ENCODE measurements around the gene SYNGR1.

SYNGR1 gene

GRCh38 chr22:39426380-39427043 lies 76.7 kb downstream of the SYNGR1 start:
- H3K79me2 ChIP-seq, result no peaks in the 10 kb centered on the region
- no peaks in the 10 kb centered on the region for H3K27me3 ChIP-seq (ENCODE audit: control insufficient read depth, insufficient read depth, low read length)
- no peak overlapping the region for H2AFZ ChIP-seq
- H3K9ac ChIP-seq, result no peak overlapping the region
- TF ChIP-seq CTCF (IDR thresholded peaks at IDR 0.05), result no peak
- no peak overlapping the region for H3K4me3 ChIP-seq (ENCODE audit: low read depth, low read length)
- H3K9me3 ChIP-seq (ENCODE audit: control insufficient read depth, low read length), result no peaks in the 10 kb centered on the region
- H3K4me1 ChIP-seq, result no peaks in the 10 kb centered on the region
- no peaks in the 10 kb centered on the region for H3K36me3 ChIP-seq (ENCODE audit: control insufficient read depth, insufficient read depth, low read length)
- H3K27ac ChIP-seq, result no peak overlapping the region
- no peak overlapping the region for H3K4me2 ChIP-seq (ENCODE audit: low read length)

GRCh38 chr22:39427751-39428596 lies 78.2 kb downstream of the SYNGR1 start:
- no peaks in the 10 kb centered on the region for H3K4me1 ChIP-seq
- H3K4me2 ChIP-seq (ENCODE audit: low read length), result no peak overlapping the region
- H2AFZ ChIP-seq, result no peak overlapping the region
- no peaks in the 10 kb centered on the region for H3K27me3 ChIP-seq (ENCODE audit: control insufficient read depth, insufficient read depth, low read length)
- no peak overlapping the region for H3K27ac ChIP-seq
- no peaks in the 10 kb centered on the region for H3K9me3 ChIP-seq (ENCODE audit: control insufficient read depth, low read length)
- no peak overlapping the region for H3K9ac ChIP-seq
- TF ChIP-seq CTCF (IDR thresholded peaks at IDR 0.05), result no peak
- H3K4me3 ChIP-seq (ENCODE audit: low read depth, low read length), result no peak overlapping the region
- no peaks in the 10 kb centered on the region for H3K79me2 ChIP-seq
- H3K36me3 ChIP-seq (ENCODE audit: control insufficient read depth, insufficient read depth, low read length), result no peaks in the 10 kb centered on the region

- H3K36me3 ChIP-seq (ENCODE audit: control insufficient read depth, insufficient read depth, low read length), result no peaks in the 10 kb centered on the region
- no peak overlapping the region for H3K9ac ChIP-seq
- H3K27me3 ChIP-seq (ENCODE audit: control insufficient read depth, insufficient read depth, low read length), result no peaks in the 10 kb centered on the region
- H3K27ac ChIP-seq, result no peak overlapping the region
- H3K4me2 ChIP-seq (ENCODE audit: low read length), result no peak overlapping the region
- no peak overlapping the region for H2AFZ ChIP-seq
- H3K9me3 ChIP-seq (ENCODE audit: control insufficient read depth, low read length), result no peaks in the 10 kb centered on the region
- no peak for TF ChIP-seq CTCF (IDR thresholded peaks at IDR 0.05)
- no peaks in the 10 kb centered on the region for H3K79me2 ChIP-seq
- no peak overlapping the region for H3K4me3 ChIP-seq (ENCODE audit: low read depth, low read length)
- H3K4me1 ChIP-seq, result no peaks in the 10 kb centered on the region
Observed at GRCh38 chr22:39428597-39429071, 78.8 kb downstream of the SYNGR1 start.

GRCh38 chr22:39429186-39429585 lies 79.4 kb downstream of the SYNGR1 start:
- TF ChIP-seq CTCF (IDR thresholded peaks at IDR 0.05), result no peak
- Histone ChIP-seq H3K9me3 (ENCODE audit: control insufficient read depth, low read length) (no peaks in the 10 kb centered on the region), H3K9ac (no peak overlapping the region), H2AFZ (no peak overlapping the region), H3K27me3 (ENCODE audit: control insufficient read depth, insufficient read depth, low read length) (no peaks in the 10 kb centered on the region), H3K4me3 (ENCODE audit: low read depth, low read length) (no peak overlapping the region), H3K4me1 (no peaks in the 10 kb centered on the region), H3K36me3 (ENCODE audit: control insufficient read depth, insufficient read depth, low read length) (no peaks in the 10 kb centered on the region), H3K79me2 (no peaks in the 10 kb centered on the region), H3K27ac (no peak overlapping the region), H3K4me2 (ENCODE audit: low read length) (no peak overlapping the region)

Data from parathyroid adenoma (tissue), 2 donors.